Measurements from ENCODE around the gene ITGBL1.

Gene ITGBL1

DNA sequence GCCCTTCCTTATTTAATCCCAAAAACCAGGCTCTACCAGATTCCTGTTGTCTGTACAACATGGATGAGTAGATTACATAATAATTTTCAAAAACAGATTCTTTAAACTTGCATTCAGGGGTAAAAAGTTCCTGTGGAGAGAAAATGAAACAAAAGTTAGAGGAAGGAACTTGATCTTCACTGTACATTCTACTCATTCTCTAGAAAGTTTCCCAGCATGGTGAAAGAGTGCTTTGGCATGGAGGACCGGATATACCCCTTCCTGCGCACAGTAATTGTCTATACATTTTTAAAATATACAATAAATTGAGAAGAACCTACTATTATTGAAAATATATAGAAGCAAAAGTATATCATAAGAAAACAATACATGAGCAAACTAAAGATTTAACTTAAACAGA is 274.2 kb downstream of the ITGBL1 start:
- H3K9me3 ChIP-seq (ENCODE audit: control insufficient read depth, low read length): no peaks in the 10 kb centered on the region
- H3K27me3 ChIP-seq (ENCODE audit: control insufficient read depth, insufficient read depth, low read length): no peaks in the 10 kb centered on the region
- no peaks in the 10 kb centered on the region for H3K4me1 ChIP-seq (ENCODE audit: control insufficient read depth, insufficient read depth, low read length)
- H3K9ac ChIP-seq (ENCODE audit: low read length): no peak overlapping the region
- no peak overlapping the region for H3K4me3 ChIP-seq (ENCODE audit: low read length)
- no peaks in the 10 kb centered on the region for H3K36me3 ChIP-seq (ENCODE audit: control insufficient read depth, insufficient read depth, low read length)

DNA sequence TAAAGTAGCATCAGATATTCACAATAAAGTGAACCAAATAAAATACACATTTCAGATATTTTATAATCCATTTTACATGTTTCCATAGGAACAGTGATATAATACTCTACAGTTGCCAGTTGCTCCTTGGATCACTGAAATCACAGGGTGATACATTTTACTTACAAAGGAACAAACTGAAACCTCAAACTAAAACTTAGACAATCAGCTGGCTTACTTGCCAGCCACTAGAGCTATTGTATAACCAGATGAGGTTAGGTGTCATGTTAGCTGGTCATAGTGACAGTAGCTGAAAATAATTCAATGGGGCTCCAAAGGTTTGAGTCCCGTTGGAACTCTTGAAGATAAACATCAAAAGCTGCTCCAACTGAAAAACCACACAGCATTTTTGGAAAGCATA is 274.6 kb downstream of the ITGBL1 start:
- H3K9me3 ChIP-seq (ENCODE audit: control insufficient read depth, low read length): no peaks in the 10 kb centered on the region
- H3K4me3 ChIP-seq (ENCODE audit: low read length): no peak overlapping the region
- no peaks in the 10 kb centered on the region for H3K27me3 ChIP-seq (ENCODE audit: control insufficient read depth, insufficient read depth, low read length)
- no peaks in the 10 kb centered on the region for H3K4me1 ChIP-seq (ENCODE audit: control insufficient read depth, insufficient read depth, low read length)
- no peaks in the 10 kb centered on the region for H3K36me3 ChIP-seq (ENCODE audit: control insufficient read depth, insufficient read depth, low read length)
- no peak overlapping the region for H3K9ac ChIP-seq (ENCODE audit: low read length)

- Histone ChIP-seq H3K27me3 (ENCODE audit: control insufficient read depth, insufficient read depth, low read length) (no peaks in the 10 kb centered on the region), H3K4me3 (ENCODE audit: low read length) (no peak overlapping the region), H3K9me3 (ENCODE audit: control insufficient read depth, low read length) (no peaks in the 10 kb centered on the region), H3K9ac (ENCODE audit: low read length) (no peak overlapping the region), H3K4me1 (ENCODE audit: control insufficient read depth, insufficient read depth, low read length) (no peaks in the 10 kb centered on the region), H3K36me3 (ENCODE audit: control insufficient read depth, insufficient read depth, low read length) (no peaks in the 10 kb centered on the region)
Observed at GRCh38 chr13:101728021-101728420, 275.5 kb downstream of the ITGBL1 start.

DNA sequence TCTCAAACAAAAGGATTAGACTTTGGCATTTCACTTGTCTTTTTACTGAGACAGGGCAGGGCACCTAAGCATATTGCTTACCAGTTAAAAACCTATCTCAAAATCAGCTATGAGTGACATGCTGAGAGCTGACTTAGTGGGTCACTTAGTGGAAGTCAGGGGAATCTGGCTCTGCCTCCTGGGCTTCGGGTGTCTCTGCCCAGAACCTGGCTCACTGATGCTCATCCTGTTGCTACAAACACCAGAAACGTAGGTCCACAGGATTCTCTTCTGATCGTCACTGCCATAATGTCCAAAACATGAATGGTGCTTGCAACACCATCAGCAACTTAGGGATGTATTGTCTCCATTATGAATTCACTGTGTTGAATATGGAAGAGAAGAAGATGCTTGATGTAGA is 276.1 kb downstream of the ITGBL1 start:
- Histone ChIP-seq H3K27me3 (ENCODE audit: control insufficient read depth, insufficient read depth, low read length) (no peaks in the 10 kb centered on the region), H3K9ac (ENCODE audit: low read length) (no peak overlapping the region), H3K36me3 (ENCODE audit: control insufficient read depth, insufficient read depth, low read length) (no peaks in the 10 kb centered on the region)

DNA sequence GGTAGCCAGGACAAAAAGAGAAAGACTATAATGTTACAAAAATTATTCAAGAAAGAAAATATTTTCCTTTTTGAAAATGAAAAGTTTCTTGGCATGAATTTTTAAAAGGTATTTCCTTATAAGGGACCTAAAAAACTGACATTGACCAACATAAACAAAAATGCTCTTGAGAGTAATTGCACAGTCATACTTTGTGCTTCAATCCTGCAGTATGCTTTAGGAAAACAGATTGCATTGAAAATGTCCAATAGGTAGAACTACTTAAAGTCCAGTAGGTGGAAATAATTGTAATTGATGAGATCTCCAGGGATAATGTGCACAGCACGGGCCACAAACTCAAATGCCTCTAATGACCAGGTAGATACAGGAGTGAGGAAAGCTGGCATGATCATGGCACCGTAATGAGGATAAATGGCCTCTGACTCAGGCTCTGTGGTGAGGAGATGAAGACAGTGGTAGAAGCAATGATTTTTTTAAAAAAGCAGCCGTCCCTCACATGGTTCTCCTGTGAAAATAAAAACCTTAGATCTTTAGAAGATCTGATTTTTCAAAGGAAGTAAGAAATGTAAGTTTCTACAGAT is 278.0 kb downstream of the ITGBL1 start:
- no peaks in the 10 kb centered on the region for H3K4me1 ChIP-seq (ENCODE audit: control insufficient read depth, insufficient read depth, low read length)
- H3K36me3 ChIP-seq (ENCODE audit: control insufficient read depth, insufficient read depth, low read length): no peaks in the 10 kb centered on the region
- H3K27me3 ChIP-seq (ENCODE audit: control insufficient read depth, insufficient read depth, low read length): no peaks in the 10 kb centered on the region
- H3K9me3 ChIP-seq (ENCODE audit: control insufficient read depth, low read length): no peaks in the 10 kb centered on the region
- no peak overlapping the region for H3K9ac ChIP-seq (ENCODE audit: low read length)
- no peak overlapping the region for H3K4me3 ChIP-seq (ENCODE audit: low read length)

More for the DNA sequence above, 276.1 kb downstream of the ITGBL1 start:
- no peaks in the 10 kb centered on the region for H3K9me3 ChIP-seq (ENCODE audit: control insufficient read depth, low read length)
- H3K4me1 ChIP-seq (ENCODE audit: control insufficient read depth, insufficient read depth, low read length): no peaks in the 10 kb centered on the region
- no peak overlapping the region for H3K4me3 ChIP-seq (ENCODE audit: low read length)

- H3K9ac ChIP-seq (ENCODE audit: low read length): no peak overlapping the region
- no peaks in the 10 kb centered on the region for H3K36me3 ChIP-seq (ENCODE audit: control insufficient read depth, insufficient read depth, low read length)
- H3K9me3 ChIP-seq (ENCODE audit: control insufficient read depth, low read length): no peaks in the 10 kb centered on the region
- H3K4me3 ChIP-seq (ENCODE audit: low read length): no peak overlapping the region
- no peaks in the 10 kb centered on the region for H3K4me1 ChIP-seq (ENCODE audit: control insufficient read depth, insufficient read depth, low read length)
- H3K27me3 ChIP-seq (ENCODE audit: control insufficient read depth, insufficient read depth, low read length): no peaks in the 10 kb centered on the region
Observed at GRCh38 chr13:101736566-101736965, 284.1 kb downstream of the ITGBL1 start.

DNA sequence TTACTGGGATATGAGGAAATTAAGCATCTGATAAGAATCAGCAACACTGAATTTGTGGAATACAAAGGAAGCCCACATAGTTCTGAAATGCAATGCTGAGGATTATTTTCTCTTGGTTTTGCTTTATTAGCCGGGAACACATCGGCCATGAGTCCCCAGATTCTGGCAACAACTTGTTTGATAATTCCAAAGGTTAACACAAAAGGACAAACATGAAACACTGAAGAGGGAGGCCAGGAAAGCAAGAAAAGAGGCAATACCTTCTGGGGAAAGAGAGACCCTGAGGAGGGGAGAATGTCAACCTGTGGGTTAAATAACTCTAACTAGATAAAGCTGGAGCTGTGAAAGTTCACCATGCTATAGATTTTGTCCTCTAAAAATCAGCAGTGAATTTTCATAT is 285.9 kb downstream of the ITGBL1 start:
- H3K36me3 ChIP-seq (ENCODE audit: control insufficient read depth, insufficient read depth, low read length): no peaks in the 10 kb centered on the region
- no peak overlapping the region for H3K9ac ChIP-seq (ENCODE audit: low read length)
- no peaks in the 10 kb centered on the region for H3K4me1 ChIP-seq (ENCODE audit: control insufficient read depth, insufficient read depth, low read length)
- no peak overlapping the region for H3K4me3 ChIP-seq (ENCODE audit: low read length)
- no peaks in the 10 kb centered on the region for H3K27me3 ChIP-seq (ENCODE audit: control insufficient read depth, insufficient read depth, low read length)
- no peaks in the 10 kb centered on the region for H3K9me3 ChIP-seq (ENCODE audit: control insufficient read depth, low read length)

- no peaks in the 10 kb centered on the region for H3K36me3 ChIP-seq (ENCODE audit: control insufficient read depth, insufficient read depth, low read length)
- no peak overlapping the region for H3K4me3 ChIP-seq (ENCODE audit: low read length)
- no peaks in the 10 kb centered on the region for H3K9me3 ChIP-seq (ENCODE audit: control insufficient read depth, low read length)
- no peaks in the 10 kb centered on the region for H3K27me3 ChIP-seq (ENCODE audit: control insufficient read depth, insufficient read depth, low read length)
- H3K4me1 ChIP-seq (ENCODE audit: control insufficient read depth, insufficient read depth, low read length): no peaks in the 10 kb centered on the region
- no peak overlapping the region for H3K9ac ChIP-seq (ENCODE audit: low read length)
Observed at GRCh38 chr13:101739382-101740178, 287.1 kb downstream of the ITGBL1 start.

DNA sequence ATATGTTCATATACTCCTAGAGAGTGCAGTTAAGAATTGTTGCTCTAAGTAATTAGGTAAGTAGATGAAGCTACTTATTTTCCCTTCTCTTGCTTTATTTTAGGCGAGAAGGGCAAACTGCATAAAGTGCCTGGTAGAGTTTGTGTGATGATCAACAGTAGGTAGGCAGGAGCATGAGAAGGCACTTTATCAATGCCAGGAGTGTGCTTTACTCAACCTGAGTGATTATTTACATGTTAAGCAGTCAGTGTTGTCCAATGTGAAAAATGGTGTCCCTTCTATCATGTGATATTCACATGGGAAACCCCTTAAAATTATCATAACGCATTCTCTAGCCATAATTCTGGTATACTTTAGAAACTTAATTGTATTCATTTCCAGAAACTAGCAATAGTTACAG is 294.0 kb downstream of the ITGBL1 start:
- Histone ChIP-seq H3K4me1 (ENCODE audit: control insufficient read depth, insufficient read depth, low read length) (no peaks in the 10 kb centered on the region), H3K9me3 (ENCODE audit: control insufficient read depth, low read length) (no peaks in the 10 kb centered on the region), H3K9ac (ENCODE audit: low read length) (no peak overlapping the region), H3K4me3 (ENCODE audit: low read length) (no peak overlapping the region), H3K36me3 (ENCODE audit: control insufficient read depth, insufficient read depth, low read length) (no peaks in the 10 kb centered on the region), H3K27me3 (ENCODE audit: control insufficient read depth, insufficient read depth, low read length) (no peaks in the 10 kb centered on the region)

- H3K27me3 ChIP-seq (ENCODE audit: control insufficient read depth, insufficient read depth, low read length): no peaks in the 10 kb centered on the region
- no peaks in the 10 kb centered on the region for H3K36me3 ChIP-seq (ENCODE audit: control insufficient read depth, insufficient read depth, low read length)
- H3K9me3 ChIP-seq (ENCODE audit: control insufficient read depth, low read length): no peaks in the 10 kb centered on the region
- H3K9ac ChIP-seq (ENCODE audit: low read length): no peak overlapping the region
- H3K4me1 ChIP-seq (ENCODE audit: control insufficient read depth, insufficient read depth, low read length): no peaks in the 10 kb centered on the region
- no peak overlapping the region for H3K4me3 ChIP-seq (ENCODE audit: low read length)
Observed at GRCh38 chr13:101747039-101747438, 294.6 kb downstream of the ITGBL1 start.

DNA sequence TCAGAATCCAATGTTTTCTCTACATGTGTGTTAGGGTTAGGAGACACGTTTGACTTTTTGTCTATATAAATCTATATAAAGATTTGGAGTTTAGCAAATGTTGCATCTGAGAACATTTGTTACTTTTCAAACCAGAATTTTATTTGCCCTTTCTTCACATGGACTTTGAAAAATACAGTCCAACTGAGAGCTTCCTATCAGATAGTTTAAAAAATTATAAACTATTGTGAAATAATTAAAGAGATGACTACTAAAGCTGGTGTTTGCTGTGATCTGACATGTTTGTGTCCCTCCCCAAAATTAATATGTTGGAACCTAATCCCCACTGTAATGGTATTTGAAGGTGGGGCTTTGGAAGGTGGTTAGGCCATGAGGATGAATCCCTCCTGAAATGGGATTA is 297.1 kb downstream of the ITGBL1 start:
- H3K9me3 ChIP-seq (ENCODE audit: control insufficient read depth, low read length): no peaks in the 10 kb centered on the region
- no peaks in the 10 kb centered on the region for H3K27me3 ChIP-seq (ENCODE audit: control insufficient read depth, insufficient read depth, low read length)
- no peak overlapping the region for H3K4me3 ChIP-seq (ENCODE audit: low read length)
- no peaks in the 10 kb centered on the region for H3K36me3 ChIP-seq (ENCODE audit: control insufficient read depth, insufficient read depth, low read length)
- no peak overlapping the region for H3K9ac ChIP-seq (ENCODE audit: low read length)
- H3K4me1 ChIP-seq (ENCODE audit: control insufficient read depth, insufficient read depth, low read length): no peaks in the 10 kb centered on the region

DNA sequence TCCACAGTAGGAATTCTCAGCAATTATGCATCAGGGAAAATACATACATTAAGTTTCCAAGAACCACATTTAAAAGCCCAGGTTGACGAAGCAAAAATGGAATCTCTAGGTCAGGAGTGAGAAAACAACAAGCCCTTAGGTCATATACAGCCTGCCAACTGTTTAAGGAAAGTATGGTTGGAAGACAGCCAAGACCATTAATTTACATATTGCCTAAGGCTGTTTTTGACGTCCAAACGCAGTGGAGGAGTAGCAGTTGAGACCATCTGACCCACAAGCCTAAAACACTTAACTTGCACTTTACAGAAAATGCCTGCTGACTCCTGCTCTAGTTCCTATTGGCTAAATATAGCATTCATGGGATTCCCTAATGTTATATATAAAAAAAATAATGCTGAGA is 299.0 kb downstream of the ITGBL1 start:
- Histone ChIP-seq H3K4me3 (ENCODE audit: low read length) (no peak overlapping the region), H3K27me3 (ENCODE audit: control insufficient read depth, insufficient read depth, low read length) (no peaks in the 10 kb centered on the region), H3K4me1 (ENCODE audit: control insufficient read depth, insufficient read depth, low read length) (no peaks in the 10 kb centered on the region), H3K9me3 (ENCODE audit: control insufficient read depth, low read length) (no peaks in the 10 kb centered on the region), H3K9ac (ENCODE audit: low read length) (no peak overlapping the region), H3K36me3 (ENCODE audit: control insufficient read depth, insufficient read depth, low read length) (no peaks in the 10 kb centered on the region)

Measured in mucosa of stomach (tissue), 1 donor.